Measurements from ENCODE around the gene PAPOLB.

DNA sequence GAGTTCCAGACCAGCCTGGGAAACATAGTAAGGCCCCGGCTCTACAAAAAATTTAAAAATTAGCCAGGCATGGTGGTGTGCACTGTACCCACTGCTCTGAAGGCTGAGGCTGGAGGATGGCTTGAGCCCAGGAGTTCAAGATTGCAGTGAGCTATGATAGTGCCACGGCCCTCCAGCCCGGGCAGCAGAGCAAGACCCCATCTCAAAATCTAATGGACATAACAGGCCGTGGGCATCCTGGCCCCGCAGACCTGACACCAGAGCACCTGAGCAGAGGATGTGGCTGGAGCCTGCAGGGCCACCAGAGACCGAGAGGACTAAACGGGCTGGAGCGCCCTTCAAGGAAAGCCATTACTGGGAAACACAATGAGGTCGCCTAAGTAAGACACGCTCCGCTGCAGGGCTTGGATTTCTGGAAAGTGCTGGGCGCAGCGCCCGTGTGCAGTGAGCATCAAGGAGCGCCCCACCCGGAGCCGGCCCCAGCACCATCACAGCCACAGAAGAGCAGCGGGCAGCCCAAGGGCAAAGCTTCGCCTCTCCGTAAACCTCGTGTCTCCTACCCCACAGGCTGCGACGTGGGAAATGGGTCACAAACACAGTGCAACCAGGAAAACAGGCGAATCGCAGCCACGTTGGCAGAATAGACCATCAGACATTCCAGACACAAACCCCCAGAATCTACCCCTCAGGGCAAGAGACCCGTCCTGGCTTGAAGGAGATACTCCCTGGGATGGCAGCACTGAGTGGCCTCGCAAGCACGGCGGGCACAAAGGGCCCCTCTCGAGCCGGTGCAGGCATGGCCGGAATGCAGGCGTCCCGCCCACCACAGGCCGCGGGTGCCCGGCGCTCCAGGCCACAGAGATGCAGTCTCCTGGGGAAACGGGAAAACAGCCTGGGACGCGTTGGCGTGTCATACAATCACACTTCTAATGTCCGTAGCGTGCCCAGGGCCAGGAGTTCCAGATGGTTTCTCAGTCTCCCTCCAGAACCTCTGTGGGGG, 16.8 kb upstream of the PAPOLB start:
- no peak for TF ChIP-seq FOXK2 (IDR thresholded peaks at IDR 0.05)
- TF ChIP-seq SP1 (IDR thresholded peaks at IDR 0.05) = no peak
- TF ChIP-seq CTBP1 (IDR thresholded peaks at IDR 0.05; ENCODE audit: borderline replicate concordance) = no peak
- TF ChIP-seq BHLHE40 (IDR thresholded peaks at IDR 0.05; ENCODE audit: borderline replicate concordance) = no peak
- TF ChIP-seq LEF1 (IDR thresholded peaks at IDR 0.05; ENCODE audit: borderline replicate concordance) = no peak
